AG04449 (cell line): Measurements from ENCODE around the gene IMMP2L.
"Not testable (repeated sequence)": the region's sequence is repeated elsewhere in the genome, so short reads cannot be mapped to it uniquely, and the experiment has no call there.

Experiments used
- CTCF ChIA-PET: fragments of 350-600 bp; formaldehyde crosslinking; extraction: SDS; loops from one replicate; lab custom pipeline; 2021; ENCODE audit warnings: antibody characterized with exemption; lab: Yijun Ruan, JAX
- POLR2A ChIA-PET: fragments of 400-600, 350-600 bp; formaldehyde crosslinking; extraction: SDS; loops from one replicate; lab custom pipeline; 2020; ENCODE audit warnings: antibody characterized with exemption, inconsistent platforms; lab: Yijun Ruan, JAX
- DNase-seq: peaks from one replicate; pipeline ENCODE4 v3.0.0-alpha.2; 2010; ENCODE audit warnings: low read depth, low spot score
- H3K4me3 ChIP-seq: 2 replicates; pipeline ENCODE4 v1.5.1; 2011; ENCODE audit warnings: low read depth, mild to moderate bottlenecking, control low read depth, low read length
- CTCF ChIP-seq: IDR thresholded peaks from one replicate; pipeline ENCODE4 v1.5.1; 2011; ENCODE audit warnings: mild to moderate bottlenecking, moderate library complexity, low read length, control low read depth, inconsistent platforms; ENCODE audit not compliant: insufficient read depth; ENCODE audit errors: missing control alignments

Gene IMMP2L

DNA sequence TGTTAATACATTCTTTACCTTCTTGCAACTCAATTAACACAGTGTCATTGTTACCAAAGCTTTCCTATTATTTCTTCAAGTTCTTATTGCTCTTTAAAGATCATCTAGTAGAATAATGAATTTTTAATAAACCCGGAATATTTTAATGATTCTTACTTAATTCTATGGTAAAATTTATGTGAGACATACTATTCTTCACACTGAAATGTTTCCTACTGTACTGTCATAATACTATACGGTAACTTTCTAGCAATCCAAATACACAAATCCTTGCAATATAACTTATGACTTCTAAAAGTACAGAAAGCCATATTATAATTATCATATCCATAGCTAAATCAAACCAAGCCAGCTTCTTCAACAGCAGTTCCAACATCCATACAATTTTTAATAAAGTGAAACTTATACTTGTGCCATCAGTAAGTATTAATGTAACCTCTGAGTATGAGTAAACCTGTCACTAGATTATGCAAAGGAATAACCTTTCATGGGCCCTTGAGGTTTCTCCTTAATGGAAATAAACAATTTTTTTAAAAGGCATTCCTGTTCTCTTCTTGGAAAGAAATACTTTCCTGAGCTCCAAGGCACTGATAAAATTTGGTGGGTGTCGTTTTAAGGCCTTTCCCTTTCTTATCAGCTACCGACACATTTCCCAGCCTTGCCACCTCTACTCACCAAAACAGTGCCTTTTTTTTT is 87.4 kb downstream of the IMMP2L start:
- ChIA-PET POLR2A (no interaction called here), CTCF (no interaction called here)
- no peak for TF ChIP-seq CTCF
- DNase-seq = no peak
- no peak overlapping the region for H3K4me3 ChIP-seq

DNA sequence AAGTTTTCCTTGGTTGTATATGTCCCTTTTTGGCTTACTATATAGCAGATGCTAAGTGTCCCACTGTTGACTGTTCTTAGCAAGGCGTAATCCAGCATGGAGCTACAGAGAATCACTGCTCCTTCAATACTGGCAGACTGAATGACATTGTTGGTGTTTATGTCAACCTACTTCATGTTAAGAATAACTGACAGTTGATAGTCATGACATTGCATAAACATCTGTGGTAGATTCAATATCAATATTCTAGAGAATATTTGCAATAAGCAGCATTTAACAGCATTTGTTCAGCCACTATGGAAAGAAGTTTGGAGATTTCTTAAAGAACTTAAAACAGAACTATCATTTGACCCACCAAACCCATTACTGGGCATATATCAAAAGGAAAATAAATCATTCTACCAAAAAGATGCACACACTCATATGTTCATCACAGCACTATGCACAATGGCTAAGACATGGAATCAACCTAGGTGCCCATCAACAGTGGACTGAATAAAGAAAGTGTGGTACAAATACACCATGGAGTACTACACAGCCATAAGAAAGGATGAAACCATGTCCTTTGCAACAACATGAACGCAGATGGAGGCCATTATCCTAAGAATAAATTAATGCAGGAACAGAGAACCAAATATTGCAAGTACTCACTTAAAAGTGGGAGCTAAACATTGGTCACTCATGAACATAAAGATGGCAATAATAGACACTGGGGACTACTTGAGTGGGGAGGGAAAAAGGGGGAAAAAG is 88.7 kb downstream of the IMMP2L start:
- POLR2A ChIA-PET = no interaction called here
- H3K4me3 ChIP-seq = no peak overlapping the region
- DNase-seq = no peak
- TF ChIP-seq CTCF = no peak
- CTCF ChIA-PET = no interaction called here

DNA sequence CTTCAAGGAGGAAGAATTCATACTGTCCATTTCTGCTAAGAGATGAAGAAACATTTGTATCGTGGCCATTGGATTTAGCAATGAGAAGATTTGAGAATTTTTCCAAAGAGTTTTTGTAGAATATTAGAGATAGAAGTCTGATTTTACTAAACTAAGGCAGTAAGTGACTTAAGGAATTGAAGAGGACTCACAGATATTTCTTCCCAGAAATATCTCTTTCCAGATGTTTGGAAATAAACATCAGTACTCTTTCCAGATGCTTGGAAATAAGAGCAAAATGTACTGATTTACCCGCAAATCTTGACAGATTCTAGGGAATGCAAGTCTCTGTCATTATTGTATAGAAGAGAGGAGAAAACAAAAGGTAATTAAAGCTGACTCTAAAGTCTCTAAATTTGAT is 91.3 kb downstream of the IMMP2L start:
- no peak for TF ChIP-seq CTCF
- POLR2A ChIA-PET = no interaction called here

DNA sequence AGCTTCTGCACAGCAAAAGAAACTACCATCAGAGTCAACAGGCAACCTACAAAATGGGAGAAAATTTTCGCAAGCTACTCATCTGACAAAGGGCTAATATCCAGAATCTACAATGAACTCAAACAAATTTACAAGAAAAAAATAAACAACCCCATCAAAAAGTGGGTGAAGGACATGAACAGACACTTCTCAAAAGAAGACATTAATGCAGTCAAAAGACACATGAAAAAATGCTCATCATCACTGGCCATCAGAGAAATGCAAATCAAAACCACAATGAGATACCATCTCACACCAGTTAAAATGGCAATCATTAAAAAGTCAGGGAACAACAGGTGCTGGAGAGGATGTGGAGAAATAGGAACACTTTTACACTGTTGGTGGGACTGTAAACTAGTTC is 92.4 kb downstream of the IMMP2L start:
- DNase-seq, CTCF ChIA-PET, H3K4me3 ChIP-seq, POLR2A ChIA-PET: not testable (repeated sequence)

More for the DNA sequence above, 91.3 kb downstream of the IMMP2L start:
- CTCF ChIA-PET = no interaction called here
- DNase-seq = no peak
- no peak overlapping the region for H3K4me3 ChIP-seq

GRCh38 chr7:111465774-111466173 is 96.5 kb downstream of the IMMP2L start:
- POLR2A ChIA-PET, DNase-seq, CTCF ChIA-PET, H3K4me3 ChIP-seq: not testable (repeated sequence)

DNA sequence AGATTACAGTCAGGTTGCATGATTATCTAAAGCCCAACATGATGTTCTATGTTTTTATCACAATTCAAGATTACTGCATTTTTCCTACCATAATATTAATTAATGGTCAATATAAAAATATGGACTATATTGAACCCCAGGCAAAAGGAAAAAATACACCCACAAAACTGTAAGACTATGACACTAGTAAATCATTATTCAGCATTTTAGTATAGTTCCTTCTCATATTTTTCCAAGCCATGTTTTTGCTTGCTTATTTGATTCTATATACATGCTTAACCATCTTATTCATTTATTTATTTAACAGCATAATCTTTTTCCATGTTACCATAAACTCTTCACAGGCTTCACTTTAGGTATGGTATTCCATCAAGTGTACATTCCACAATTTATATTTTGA is 101.6 kb downstream of the IMMP2L start:
- ChIA-PET CTCF (no interaction called here), POLR2A (no interaction called here)
- no peak overlapping the region for H3K4me3 ChIP-seq
- TF ChIP-seq CTCF = no peak
- DNase-seq = no peak

DNA sequence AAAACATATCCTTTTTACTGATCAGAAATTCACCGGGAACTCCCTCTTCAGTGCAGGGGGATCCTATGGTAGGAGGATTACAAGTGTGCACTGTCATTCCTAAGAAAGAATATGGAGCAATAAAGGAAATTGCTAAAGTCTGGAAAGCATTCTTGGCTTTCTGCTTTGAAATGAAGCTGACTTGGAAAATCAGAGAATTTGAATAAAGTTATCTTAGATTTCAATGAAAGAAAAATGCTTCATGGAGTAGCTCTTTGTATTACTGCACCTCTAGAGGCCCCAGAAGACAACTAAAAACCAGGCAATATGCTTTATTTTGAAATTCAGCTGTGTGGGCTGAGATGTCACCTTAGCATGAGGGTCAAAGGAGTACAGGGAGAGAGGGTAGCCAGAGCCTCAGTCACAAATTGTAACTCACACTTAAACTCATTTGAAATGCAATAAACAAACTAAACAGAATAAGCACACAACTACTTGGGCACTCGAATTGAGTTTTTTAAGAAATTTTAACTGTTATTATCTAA is 102.5 kb downstream of the IMMP2L start:
- TF ChIP-seq CTCF = no peak
- POLR2A ChIA-PET = no interaction called here
- CTCF ChIA-PET = no interaction called here
- no peak for DNase-seq
- no peak overlapping the region for H3K4me3 ChIP-seq
